ENCODE data around the gene LCE1C.

The LCE1C gene

DNA sequence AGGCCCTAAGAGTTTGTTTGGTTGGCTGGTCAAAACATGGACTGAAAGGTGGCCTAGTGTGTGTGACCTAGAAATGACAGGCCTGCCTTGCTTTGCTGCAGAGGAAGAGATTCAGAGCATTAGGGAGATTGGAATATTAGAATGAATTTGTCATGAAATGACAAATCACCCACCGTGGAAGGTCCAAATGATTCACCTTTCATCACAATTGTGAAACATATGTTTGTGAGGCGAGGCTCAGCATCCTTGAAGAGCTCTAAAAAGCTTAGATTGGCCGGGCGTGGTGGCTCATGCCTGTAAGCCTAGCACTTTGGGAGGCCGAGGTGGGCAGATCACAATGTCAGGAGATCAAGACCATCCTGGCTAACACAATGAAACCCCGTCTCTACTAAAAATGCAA is 10.9 kb upstream of the LCE1C start:
- no peak for TF ChIP-seq CTCF (IDR thresholded peaks at IDR 0.05; ENCODE audit: control insufficient read depth, extremely low read depth, insufficient read depth)
- no peak for DNase-seq (ENCODE audit: low read depth)
- no peak overlapping the region for H3K4me3 ChIP-seq (ENCODE audit: low read depth, low read length)

GRCh38 chr1:152811671-152812070 is 5.2 kb upstream of the LCE1C start, which contains the start of gene LCE1B:
Gene LCE1B (plus strand): TSS chr1:152811971. CDS start chr1:152812447, 476 bp downstream.
- TF ChIP-seq CTCF (IDR thresholded peaks at IDR 0.05; ENCODE audit: control insufficient read depth, extremely low read depth, insufficient read depth) = no peak
- no peak within 1 kb of the TSS for H3K4me3 ChIP-seq (ENCODE audit: low read depth, low read length)
- DNase-seq (ENCODE audit: low read depth) = no peak

DNA sequence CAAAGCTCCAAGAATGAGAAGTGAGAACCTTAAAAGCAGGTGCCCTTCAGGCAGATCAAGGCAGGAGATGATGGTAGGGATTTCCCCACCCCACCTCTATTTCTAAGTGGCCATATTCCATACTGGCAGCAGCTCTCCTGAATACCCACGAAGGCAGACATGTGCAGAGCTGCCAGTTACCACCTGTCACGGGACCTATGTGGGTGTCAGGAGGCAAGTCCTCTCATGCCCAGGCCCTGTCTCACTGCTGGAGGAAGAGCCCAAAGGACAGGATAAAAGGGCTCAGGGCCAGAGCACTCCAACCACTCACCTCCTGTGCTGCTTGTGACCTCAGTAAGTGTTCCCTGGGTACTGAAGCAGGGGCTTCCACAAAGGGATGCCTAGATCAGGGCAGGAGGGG is 4.6 kb upstream of the LCE1C start:
- DNase-seq (ENCODE audit: low read depth) = no peak
- no peak for TF ChIP-seq CTCF (IDR thresholded peaks at IDR 0.05; ENCODE audit: control insufficient read depth, extremely low read depth, insufficient read depth)
- no peak overlapping the region for H3K4me3 ChIP-seq (ENCODE audit: low read depth, low read length)

GRCh38 chr1:152801333-152801732 is 5.1 kb downstream of the LCE1C start:
- no peak for DNase-seq (ENCODE audit: low read depth)
- TF ChIP-seq CTCF (IDR thresholded peaks at IDR 0.05; ENCODE audit: control insufficient read depth, extremely low read depth, insufficient read depth) = no peak
- H3K4me3 ChIP-seq (ENCODE audit: low read depth, low read length) = no peak overlapping the region

GRCh38 chr1:152796421-152796820 is 10.0 kb downstream of the LCE1C start, which contains the start of gene LCE1D:
Gene LCE1D (plus strand): TSS chr1:152796721. CDS start chr1:152797795, 1,074 bp downstream.
- no peak for DNase-seq (ENCODE audit: low read depth)
- H3K4me3 ChIP-seq (ENCODE audit: low read depth, low read length) = no peak within 1 kb of the TSS
- no peak for TF ChIP-seq CTCF (IDR thresholded peaks at IDR 0.05; ENCODE audit: control insufficient read depth, extremely low read depth, insufficient read depth)

GRCh38 chr1:152795686-152796085 is 10.8 kb downstream of the LCE1C start:
- no peak for DNase-seq (ENCODE audit: low read depth)
- no peak overlapping the region for H3K4me3 ChIP-seq (ENCODE audit: low read depth, low read length)
- TF ChIP-seq CTCF (IDR thresholded peaks at IDR 0.05; ENCODE audit: control insufficient read depth, extremely low read depth, insufficient read depth) = no peak

DNA sequence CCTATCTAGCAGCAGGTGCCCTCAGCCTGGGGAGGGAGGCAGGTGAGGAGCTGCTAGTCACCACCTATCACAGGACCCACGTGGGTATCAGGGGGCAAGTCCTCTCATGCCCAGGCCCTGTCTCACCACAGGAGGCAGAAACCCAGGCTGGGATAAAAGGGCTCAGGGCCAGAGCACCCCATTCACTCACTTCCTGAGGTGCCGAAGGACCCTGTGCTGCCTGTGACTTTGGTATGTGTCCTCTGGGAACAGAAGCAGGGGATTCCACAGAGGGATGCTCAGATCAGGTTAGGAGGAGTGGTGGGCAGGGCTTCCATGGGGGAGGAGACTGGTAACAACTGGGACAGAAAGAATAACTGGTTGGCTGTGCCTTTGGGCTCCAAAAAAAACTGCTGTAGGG is 20.4 kb downstream of the LCE1C start, which contains the start of gene LCE1E:
Gene LCE1E, plus strand, starts transcription at position 181 of the 400 bp plus-strand sequence. CDS start 1,043 bp downstream, outside the sequence.
- no peak within 1 kb of the TSS for H3K4me3 ChIP-seq (ENCODE audit: low read depth, low read length)
- no peak for TF ChIP-seq CTCF (IDR thresholded peaks at IDR 0.05; ENCODE audit: control insufficient read depth, extremely low read depth, insufficient read depth)
- no peak for DNase-seq (ENCODE audit: low read depth)
